ENCODE data around the gene NMNAT2. TPM values are rescaled to one million over a fixed set of nuclear protein-coding genes. Genes with fewer than 3 reads are reported as not detected.

The NMNAT2 gene
- total and polyA plus RNA-seq, 2 of the 13 experiments (the other 11 are each of a cell fraction or from before 2014, with no cell fraction given), result not detected

DNA sequence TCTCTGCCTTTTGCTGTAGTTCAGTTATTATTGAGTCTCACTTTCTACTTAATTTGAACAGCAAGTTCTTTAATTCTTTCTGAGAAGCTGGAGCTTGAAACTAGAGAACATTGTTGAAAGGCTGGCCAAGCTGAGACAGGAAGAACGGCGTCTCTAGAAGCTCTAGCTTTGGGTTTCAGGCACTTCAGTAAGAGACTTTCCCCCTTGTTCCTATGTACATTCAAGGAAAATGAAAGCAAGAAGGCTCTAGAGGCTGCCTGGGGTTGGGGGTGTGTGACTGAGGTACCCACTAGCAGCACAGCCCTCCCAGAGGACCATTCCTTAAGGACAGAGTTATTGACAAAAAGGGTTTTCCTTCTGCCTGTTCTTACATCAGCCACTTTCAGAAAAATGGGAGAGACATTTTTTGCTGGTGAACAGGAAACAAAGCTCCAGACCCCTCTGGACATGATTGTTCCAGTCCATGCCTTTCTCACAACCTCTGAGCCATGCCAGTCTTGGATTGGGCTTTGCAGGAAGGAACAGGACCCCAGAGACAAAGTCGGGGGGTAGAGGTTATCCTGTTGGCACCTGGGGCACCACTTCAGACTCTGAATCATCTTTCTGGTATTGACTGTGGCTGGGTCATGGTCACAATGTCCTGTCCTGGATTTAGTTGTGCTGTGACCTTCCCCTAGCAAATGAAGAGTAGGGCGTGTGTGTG lies 169.0 kb downstream of the NMNAT2 start:
- intact Hi-C loops (cut with micrococcal nuclease; ENCODE audit: unreplicated experiment) (no loop called here), in situ Hi-C loops (cut with HindIII; ENCODE audit: extremely low pct_ligation_motif_present, low pct_unique_long_range_greater_than_20kb) (no loop called here)
- Histone ChIP-seq H3K27me3 (ENCODE audit: control insufficient read depth in 1 of 2, insufficient read depth in 2 of 2, low read length in 2 of 2) (no peaks in the 10 kb centered on the region), H3K36me3 (replicated peaks in 1 of 2; ENCODE audit: control insufficient read depth in 1 of 2, insufficient read depth in 2 of 2, low read length in 2 of 2) (no peaks in the 10 kb centered on the region), H3K9me3 (ENCODE audit: low read length) (no peaks in the 10 kb centered on the region), H3K4me2 (ENCODE audit: low read depth, low read length) (no peak overlapping the region), H3K4me3 (replicated peaks in 1 of 3; ENCODE audit: insufficient read depth in 1 of 3, low read depth in 2 of 3, low read length in 3 of 3) (no peak overlapping the region), H4K20me1 (ENCODE audit: insufficient read depth, low read length) (no peaks in the 10 kb centered on the region), H3K4me1 (ENCODE audit: insufficient read depth, low read length) (no peaks in the 10 kb centered on the region), H3K27ac (ENCODE audit: extremely low read length, insufficient read depth, low read length) (no peak overlapping the region), H2AFZ (ENCODE audit: low read length) (no peak overlapping the region), H3K79me2 (ENCODE audit: insufficient read depth, low read length) (no peaks in the 10 kb centered on the region), H3K9ac (ENCODE audit: insufficient read depth, low read depth, low read length) (no peak overlapping the region)
- no TSS peak for BruUV-seq (replicated peaks)
- ChIA-PET POLR2A (no interaction called here), CTCF (ENCODE audit: low intra/inter-chr PET ratio, low total read pairs) (no interaction called here)
- TF ChIP-seq ZNF660 (CRISPR knock-in tag; IDR thresholded peaks at IDR 0.05; ENCODE audit: borderline replicate concordance, low read depth) (no peak), HDAC2 (CRISPR knock-in tag; IDR thresholded peaks at IDR 0.05) (no peak), SCMH1 (CRISPR knock-in tag; IDR thresholded peaks at IDR 0.05; ENCODE audit: borderline replicate concordance) (no peak), ZNF816 (CRISPR knock-in tag; IDR thresholded peaks at IDR 0.05; ENCODE audit: borderline replicate concordance) (no peak), ZNF264 (CRISPR knock-in tag; IDR thresholded peaks at IDR 0.05) (no peak), KDM5A (IDR thresholded peaks at IDR 0.05; ENCODE audit: borderline replicate concordance, low read length) (no peak), ATF1 (CRISPR knock-in tag; IDR thresholded peaks at IDR 0.05) (no peak)
- TF ChIP-seq, protein P1, sequence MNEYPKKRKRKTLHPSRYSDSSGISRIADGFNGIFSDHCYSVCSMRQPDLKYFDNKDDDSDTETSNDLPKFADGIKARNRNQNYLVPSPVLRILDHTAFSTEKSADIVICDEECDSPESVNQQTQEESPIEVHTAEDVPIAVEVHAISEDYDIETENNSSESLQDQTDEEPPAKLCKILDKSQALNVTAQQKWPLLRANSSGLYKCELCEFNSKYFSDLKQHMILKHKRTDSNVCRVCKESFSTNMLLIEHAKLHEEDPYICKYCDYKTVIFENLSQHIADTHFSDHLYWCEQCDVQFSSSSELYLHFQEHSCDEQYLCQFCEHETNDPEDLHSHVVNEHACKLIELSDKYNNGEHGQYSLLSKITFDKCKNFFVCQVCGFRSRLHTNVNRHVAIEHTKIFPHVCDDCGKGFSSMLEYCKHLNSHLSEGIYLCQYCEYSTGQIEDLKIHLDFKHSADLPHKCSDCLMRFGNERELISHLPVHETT (CRISPR knock-in tag; conservative IDR thresholded peaks at IDR 0.05), result no peak
- TF ChIP-seq, protein P2, sequence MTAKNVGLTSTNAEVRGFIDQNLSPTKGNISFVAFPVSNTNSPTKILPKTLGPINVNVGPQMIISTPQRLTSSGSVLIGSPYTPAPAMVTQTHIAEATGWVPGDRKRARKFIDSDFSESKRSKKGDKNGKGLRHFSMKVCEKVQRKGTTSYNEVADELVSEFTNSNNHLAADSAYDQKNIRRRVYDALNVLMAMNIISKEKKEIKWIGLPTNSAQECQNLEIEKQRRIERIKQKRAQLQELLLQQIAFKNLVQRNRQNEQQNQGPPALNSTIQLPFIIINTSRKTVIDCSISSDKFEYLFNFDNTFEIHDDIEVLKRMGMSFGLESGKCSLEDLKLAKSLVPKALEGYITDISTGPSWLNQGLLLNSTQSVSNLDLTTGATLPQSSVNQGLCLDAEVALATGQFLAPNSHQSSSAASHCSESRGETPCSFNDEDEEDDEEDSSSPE (CRISPR knock-in tag; IDR thresholded peaks at IDR 0.05), result no peak
- ATAC-seq, result no peak
- WGBS (ENCODE audit: low lambda C conversion rate), result 29% methylated on average over 4 of the region's 4 CpGs
- DNase-seq (ENCODE audit: low spot score), result no peak
- no peak for FAIRE-seq

All from HepG2 (cell line).